H9 (cell line): Measurements from ENCODE around the gene NR2C1. TPM values are rescaled to one million over a fixed set of nuclear protein-coding genes. Genes with fewer than 3 reads are reported as not detected.

Experiments used
- DNase-seq: peaks from one replicate; pipeline ENCODE4 v3.0.0-alpha.2; 2017
- H2AFZ ChIP-seq: one replicate; pipeline ENCODE4 v1.6.1; 2013; ENCODE audit warnings: mild to moderate bottlenecking, low read length, control low read depth, moderate library complexity
- H2AK5ac ChIP-seq: 2 replicates; pipeline ENCODE4 v1.6.1; 2013; ENCODE audit warnings: low read length, control low read depth, mixed read lengths; ENCODE audit not compliant: insufficient read length
- H2BK120ac ChIP-seq: one replicate; pipeline ENCODE4 v1.6.1; 2013; ENCODE audit warnings: low read depth, mild to moderate bottlenecking, low read length, control low read depth, inconsistent platforms; ENCODE audit not compliant: poor library complexity, severe bottlenecking
- H2BK12ac ChIP-seq: 2 replicates; pipeline ENCODE4 v1.6.1; 2013; ENCODE audit warnings: low read length, control low read depth, mixed read lengths, low read depth; ENCODE audit not compliant: insufficient read length
- H2BK15ac ChIP-seq: 2 replicates; pipeline ENCODE4 v1.6.1; 2013; ENCODE audit warnings: low read depth, low read length, control low read depth
- H2BK20ac ChIP-seq: one replicate; pipeline ENCODE4 v1.6.1; 2013; ENCODE audit warnings: low read depth, mild to moderate bottlenecking, low read length, control low read depth, inconsistent platforms; ENCODE audit not compliant: poor library complexity, severe bottlenecking
- H2BK5ac ChIP-seq: 2 replicates; pipeline ENCODE4 v1.6.1; 2013; ENCODE audit warnings: low read length, control low read depth, mixed read lengths; ENCODE audit not compliant: insufficient read length
- H3K14ac ChIP-seq: 2 replicates; pipeline ENCODE4 v1.6.1; 2013; ENCODE audit warnings: low read length, control low read depth; ENCODE audit not compliant: insufficient read depth
- H3K18ac ChIP-seq: 2 replicates; pipeline ENCODE4 v1.6.1; 2013; ENCODE audit warnings: low read depth, mild to moderate bottlenecking, mixed read lengths, low read length, control low read depth; ENCODE audit not compliant: insufficient read length
- H3K23ac ChIP-seq: 2 replicates; pipeline ENCODE4 v1.6.1; 2013; ENCODE audit warnings: low read length, control low read depth, mixed read lengths, low read depth; ENCODE audit not compliant: insufficient read length
- H3K23me2 ChIP-seq: 2 replicates; pipeline ENCODE4 v1.6.1; 2013; ENCODE audit warnings: low read depth, mild to moderate bottlenecking, mixed read lengths, low read length, control low read depth; ENCODE audit not compliant: insufficient read length, poor library complexity, severe bottlenecking
- H3K27ac ChIP-seq: 2 replicates; pipeline ENCODE4 v1.5.1; 2013; ENCODE audit warnings: low read length, control low read depth, mixed read lengths, low read depth; ENCODE audit not compliant: insufficient read length
- H3K27me3 ChIP-seq: 2 replicates; pipeline ENCODE4 v1.6.1; 2013; ENCODE audit warnings: low read length, control low read depth, inconsistent platforms; ENCODE audit not compliant: insufficient read depth
- H3K4ac ChIP-seq: 2 replicates; pipeline ENCODE4 v1.6.1; 2013; ENCODE audit warnings: low read depth, mild to moderate bottlenecking, control low read depth, inconsistent platforms, low read length, moderate library complexity
- H3K4me1 ChIP-seq: 2 replicates; pipeline ENCODE4 v1.6.1; 2013; ENCODE audit warnings: low read length, control low read depth, inconsistent platforms; ENCODE audit not compliant: insufficient read depth
- H3K4me2 ChIP-seq: 2 replicates; pipeline ENCODE4 v1.6.1; 2013; ENCODE audit warnings: low read length, control low read depth, mixed read lengths; ENCODE audit not compliant: insufficient read length, insufficient read depth
- H3K56ac ChIP-seq: 2 replicates; pipeline ENCODE4 v1.6.1; 2013; ENCODE audit warnings: low read depth, mild to moderate bottlenecking, mixed read lengths, low read length, control low read depth; ENCODE audit not compliant: insufficient read length
- H3K79me1 ChIP-seq: 2 replicates; pipeline ENCODE4 v1.6.1; 2013; ENCODE audit warnings: low read depth, mild to moderate bottlenecking, moderate library complexity, low read length, control low read depth, inconsistent platforms; ENCODE audit not compliant: insufficient read depth, poor library complexity, severe bottlenecking
- H3K79me2 ChIP-seq: 2 replicates; pipeline ENCODE4 v1.6.1; 2013; ENCODE audit warnings: low read length, control low read depth, inconsistent platforms; ENCODE audit not compliant: insufficient read depth
- H3K9ac ChIP-seq: 2 replicates; pipeline ENCODE4 v1.6.1; 2013; ENCODE audit warnings: low read length, control low read depth, mixed read lengths; ENCODE audit not compliant: insufficient read length; ENCODE audit errors: extremely low read depth
- H3K9me3 ChIP-seq: one replicate; pipeline ENCODE4 v1.6.1; 2013; ENCODE audit warnings: low read depth, low read length, inconsistent platforms; ENCODE audit not compliant: control insufficient read depth
- H3T11ph ChIP-seq: one replicate; pipeline ENCODE4 v1.6.1; 2013; ENCODE audit warnings: mild to moderate bottlenecking, low read length, control low read depth, inconsistent platforms
- H4K20me1 ChIP-seq: one replicate; pipeline ENCODE4 v1.6.1; 2013; ENCODE audit not compliant: control insufficient read depth, insufficient read length, insufficient read depth
- H4K5ac ChIP-seq: 2 replicates; pipeline ENCODE4 v1.6.1; 2013; ENCODE audit warnings: low read depth, mild to moderate bottlenecking, mixed read lengths, low read length, control low read depth; ENCODE audit not compliant: insufficient read length
- H4K8ac ChIP-seq: replicated peaks from 2 replicates; pipeline ENCODE4 v1.6.1; 2013; ENCODE audit warnings: low read length, control low read depth, mixed read lengths, low read depth; ENCODE audit not compliant: insufficient read length
- H4K91ac ChIP-seq: 2 replicates; pipeline ENCODE4 v1.6.1; 2013; ENCODE audit warnings: low read depth, mild to moderate bottlenecking, moderate library complexity, mixed read lengths, low read length, control low read depth; ENCODE audit not compliant: insufficient read length
- H3K27ac Mint-ChIP-seq, 3 experiments: 2 replicates in 2 of 3; 3 replicates in 1 of 3; pipeline ENCODE4 v1.8.0; 2020 to 2021; ENCODE audit warnings: mixed read lengths in 3 of 3, mild to moderate bottlenecking in 1 of 3, moderate library complexity in 1 of 3
- H3K27me3 Mint-ChIP-seq: 2 replicates; pipeline ENCODE4 v1.8.0; 2021; ENCODE audit warnings: low read depth, mild to moderate bottlenecking, moderate library complexity, mixed read lengths
- H3K36me3 Mint-ChIP-seq, 3 experiments: 2 replicates in 2 of 3; 3 replicates in 1 of 3; pipeline ENCODE4 v1.8.0; 2020 to 2021; ENCODE audit warnings: low read depth in 3 of 3, mixed read lengths in 3 of 3; ENCODE audit not compliant: insufficient read depth in 1 of 3
- H3K4me1 Mint-ChIP-seq, 2 experiments: 2 replicates each; pipeline ENCODE4 v1.8.0; 2020; ENCODE audit warnings: mixed read lengths in 2 of 2
- H3K4me3 Mint-ChIP-seq, 2 experiments: 2 replicates in 1 of 2; 3 replicates in 1 of 2; pipeline ENCODE4 v1.8.0; 2020 to 2021; ENCODE audit warnings: mild to moderate bottlenecking in 2 of 2, mixed read lengths in 2 of 2, moderate library complexity in 1 of 2
- H3K9me3 Mint-ChIP-seq, 2 experiments: 2 replicates in 1 of 2; 3 replicates in 1 of 2; pipeline ENCODE4 v1.8.0; 2020; ENCODE audit warnings: mild to moderate bottlenecking in 2 of 2, mixed read lengths in 2 of 2, moderate library complexity in 1 of 2
- CTCF ChIP-seq: fragments of 200-600 bp; sonication (generic); conservative IDR thresholded peaks from 3 replicates; pipeline ENCODE4 v1.8.0; 2021; ENCODE audit warnings: antibody characterized with exemption, mild to moderate bottlenecking
- WGBS: extraction: QIAGEN DNeasy Blood & Tissue Kit; methylation state at CpG from one replicate; pipeline ENCODE4 v1.1.7; 2013; ENCODE audit warnings: missing lambda C conversion rate, low lambda C conversion rate, mixed read lengths; ENCODE audit not compliant: insufficient read length; ENCODE audit errors: extremely low coverage; 5-methylcytosine and 5-hydroxymethylcytosine counted together
- total RNA-seq: library from RNA; stranded (reverse); gene quantifications from 2 replicates; pipeline ENCODE4 v1.2.1, GENCODE V29; 2021

NR2C1 gene
- total RNA-seq, 1 experiment from 2014 or later: 47.0 TPM

GRCh38 chr12:95022477-95022876 lies 50.9 kb downstream of the NR2C1 start:
- no peak overlapping the region for H2BK15ac ChIP-seq
- no peak for TF ChIP-seq CTCF
- H4K91ac ChIP-seq: no peak overlapping the region

More at GRCh38 chr12:95022477-95022876, 50.9 kb downstream of the NR2C1 start:
- H3K14ac ChIP-seq: no peak overlapping the region
- no peak overlapping the region for H3K27ac ChIP-seq
- H4K5ac ChIP-seq: no peak overlapping the region
- no CpG with 5 or more reads among the region's 2 CpGs for WGBS
- no peaks in the 10 kb centered on the region for H3K4me1 ChIP-seq
- H2AFZ ChIP-seq: no peak overlapping the region
- no peaks in the 10 kb centered on the region for H3K27me3 ChIP-seq
- no peak for DNase-seq
- no peaks in the 10 kb centered on the region for H3K79me2 ChIP-seq
- no peak overlapping the region for H2BK120ac ChIP-seq
- no peaks in the 10 kb centered on the region for H3K9me3 ChIP-seq
- H3K79me1 ChIP-seq: no peaks in the 10 kb centered on the region
- H3K9ac ChIP-seq: no peak overlapping the region
- H3K56ac ChIP-seq: no peak overlapping the region
- no peak overlapping the region for H2AK5ac ChIP-seq
- peaks cover 0 to 30% (median 9%) of the 10 kb centered on the region in 3 experiments; a peak in 5 of 7 replicates for H3K36me3 Mint-ChIP-seq
- H3K23me2 ChIP-seq: no peaks in the 10 kb centered on the region
- no peak overlapping the region for H2BK5ac ChIP-seq
- no peaks in the 10 kb centered on the region for H4K20me1 ChIP-seq
- no peak overlapping the region for H2BK20ac ChIP-seq
- no peak overlapping the region for H3K18ac ChIP-seq
- H3K27ac Mint-ChIP-seq: no peak overlapping the region
- no peaks in the 10 kb centered on the region for H3K9me3 Mint-ChIP-seq
- H3T11ph ChIP-seq: no peak overlapping the region
- H3K4me2 ChIP-seq: no peak overlapping the region
- no peak overlapping the region for H3K4me3 Mint-ChIP-seq
- no peak overlapping the region for H2BK12ac ChIP-seq
- H3K4ac ChIP-seq: no peak overlapping the region
- H3K23ac ChIP-seq: no peak overlapping the region
- H4K8ac ChIP-seq: no peak overlapping the region
- H3K4me1 Mint-ChIP-seq: no peaks in the 10 kb centered on the region
- no peaks in the 10 kb centered on the region for H3K27me3 Mint-ChIP-seq
